Progenitor cell of endocrine pancreas (in vitro differentiated cells): ENCODE data around the gene DDX27. TPM values are rescaled to one million over a fixed set of nuclear protein-coding genes. Genes with fewer than 3 reads are reported as not detected.
"Not testable (repeated sequence)": the region's sequence is repeated elsewhere in the genome, so short reads cannot be mapped to it uniquely, and the experiment has no call there.

Source experiments
- DNase-seq: peaks from one replicate; pipeline ENCODE4 v3.0.0; 2021; ENCODE audit warnings: low spot score; ENCODE audit not compliant: unreplicated experiment
- H3K27ac Mint-ChIP-seq: 2 replicates; pipeline ENCODE4 v1.8.0; 2021; ENCODE audit warnings: mild to moderate bottlenecking, moderate library complexity, mixed read lengths
- H3K27me3 Mint-ChIP-seq: 2 replicates; pipeline ENCODE4 v1.8.0; 2021; ENCODE audit warnings: mixed read lengths
- H3K36me3 Mint-ChIP-seq: 2 replicates; pipeline ENCODE4 v1.8.0; 2022; ENCODE audit warnings: mixed read lengths; ENCODE audit not compliant: insufficient read depth
- H3K4me1 Mint-ChIP-seq: 2 replicates; pipeline ENCODE4 v1.8.0; 2021; ENCODE audit warnings: low read depth, mixed read lengths
- H3K4me3 Mint-ChIP-seq: 2 replicates; pipeline ENCODE4 v1.8.0; 2021; ENCODE audit warnings: low read depth, mild to moderate bottlenecking, moderate library complexity, mixed read lengths
- H3K9me3 Mint-ChIP-seq: 2 replicates; pipeline ENCODE4 v1.8.0; 2021; ENCODE audit warnings: low read depth, mixed read lengths
- CTCF ChIP-seq: fragments of 200-600 bp; sonication (generic); IDR thresholded peaks from one replicate; pipeline ENCODE4 v1.5.0; 2021; ENCODE audit warnings: antibody characterized with exemption, mild to moderate bottlenecking; ENCODE audit not compliant: unreplicated experiment
- total RNA-seq: library from RNA; stranded (reverse); gene quantifications from 2 replicates; pipeline ENCODE4 v1.2.1, GENCODE V29; 2021

Gene DDX27
- total RNA-seq, 1 donor from 2014 or later: 41.7 TPM

DNA sequence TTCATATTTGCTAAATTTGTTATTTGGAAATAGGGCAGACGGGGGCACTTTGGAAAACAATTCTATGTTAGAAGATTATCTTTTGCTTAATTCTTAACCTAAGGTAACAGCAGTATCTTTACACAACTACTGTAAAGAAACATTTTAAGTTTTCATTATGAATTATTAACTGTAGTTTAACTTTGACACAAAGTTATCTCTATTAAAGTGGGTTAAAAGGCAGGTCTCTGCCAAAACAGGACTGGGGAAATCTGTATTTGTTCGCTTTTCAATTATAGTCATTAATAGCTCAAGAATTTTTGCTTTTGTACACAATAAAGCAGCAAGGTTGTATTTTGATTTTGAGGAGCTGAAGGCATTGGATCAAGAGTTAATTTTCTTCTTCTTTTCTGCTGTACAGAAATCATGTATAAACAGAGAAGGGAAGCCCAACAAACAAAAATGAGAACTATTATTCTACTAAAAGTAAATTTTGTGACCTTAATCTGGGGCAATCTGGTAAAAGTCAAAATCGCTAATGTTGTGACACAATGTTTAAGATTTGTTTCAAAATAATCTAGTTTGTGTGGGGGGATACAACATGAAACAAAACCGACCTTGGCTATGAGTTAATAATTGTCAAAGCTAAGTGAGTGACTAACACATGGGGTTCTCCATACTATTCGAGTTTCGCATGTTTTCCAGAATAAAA, 34.0 kb upstream of the DDX27 start:
- TF ChIP-seq CTCF: no peak
- H3K4me1 Mint-ChIP-seq: peaks cover 42% of the 10 kb centered on the region
- peaks cover 3% of the 10 kb centered on the region for H3K36me3 Mint-ChIP-seq
- H3K4me3 Mint-ChIP-seq: peak overlapping the region; percentile 40
- peak overlapping the region; percentile 74 for H3K27ac Mint-ChIP-seq
- DNase-seq: no peak
- no peaks in the 10 kb centered on the region for H3K9me3 Mint-ChIP-seq
- H3K27me3 Mint-ChIP-seq: no peaks in the 10 kb centered on the region

DNA sequence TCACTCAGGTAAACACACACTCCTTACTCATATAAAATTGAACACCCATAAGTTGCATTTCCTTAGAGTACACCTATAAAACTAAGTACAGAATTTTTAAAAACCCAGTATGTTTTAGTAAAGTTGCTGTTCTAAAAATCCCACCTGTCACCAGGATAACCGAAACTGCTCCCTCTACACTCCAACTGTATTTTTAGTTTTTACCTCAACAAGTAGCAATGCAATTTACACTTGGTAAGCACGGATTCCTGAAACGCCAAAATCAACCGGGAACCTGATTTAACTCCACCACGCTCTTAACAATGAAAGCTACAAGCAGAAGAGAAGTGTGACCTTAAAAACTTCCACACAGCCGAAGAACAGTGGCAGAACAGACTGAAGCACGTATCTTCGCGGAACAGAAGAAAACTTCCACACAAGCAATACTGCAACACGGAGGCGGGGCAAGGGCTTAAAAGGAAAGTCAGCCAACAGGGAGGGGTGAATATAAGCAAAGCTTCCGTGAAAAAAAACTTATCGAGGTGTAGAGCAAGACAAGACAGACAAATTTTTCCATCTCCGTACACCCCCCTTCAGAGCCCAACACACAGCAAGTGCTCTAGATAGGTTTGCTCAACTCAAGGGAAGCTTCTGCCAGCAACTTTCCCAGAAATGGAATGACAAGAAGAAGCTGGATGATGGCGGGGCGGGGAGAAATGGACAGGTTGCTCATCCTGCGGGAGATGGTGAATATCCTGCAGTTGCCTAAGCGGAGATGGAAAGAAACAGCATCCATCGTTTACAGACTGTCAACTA, 32.5 kb upstream of the DDX27 start:
- Mint-ChIP-seq H3K4me3 (peak overlapping the region; percentile 94), H3K9me3 (no peaks in the 10 kb centered on the region), H3K27me3 (no peaks in the 10 kb centered on the region), H3K36me3 (peaks cover 3% of the 10 kb centered on the region), H3K4me1 (peaks cover 34% of the 10 kb centered on the region), H3K27ac (peak overlapping the region; percentile 90)
- no peak for DNase-seq
- no peak for TF ChIP-seq CTCF

- peak overlapping the region; percentile 90 for H3K27ac Mint-ChIP-seq
- peak overlapping the region; percentile 94 for H3K4me3 Mint-ChIP-seq
- H3K4me1 Mint-ChIP-seq: peaks cover 29% of the 10 kb centered on the region
- peak; percentile 24 for DNase-seq
- TF ChIP-seq CTCF: no peak
- no peaks in the 10 kb centered on the region for H3K27me3 Mint-ChIP-seq
- no peaks in the 10 kb centered on the region for H3K9me3 Mint-ChIP-seq
- peaks cover 3% of the 10 kb centered on the region for H3K36me3 Mint-ChIP-seq
Observed at GRCh38 chr20:49187330-49187850, 31.8 kb upstream of the DDX27 start.

- H3K4me1 Mint-ChIP-seq: peaks cover 28% of the 10 kb centered on the region
- DNase-seq: peak; percentile 87
- H3K27ac Mint-ChIP-seq: peak within 1 kb of the TSS; percentile 90
- no peak for TF ChIP-seq CTCF
- no peaks in the 10 kb centered on the region for H3K27me3 Mint-ChIP-seq
- peaks cover 3% of the 10 kb centered on the region for H3K36me3 Mint-ChIP-seq
- H3K4me3 Mint-ChIP-seq: peak within 1 kb of the TSS; percentile 94
- no peaks in the 10 kb centered on the region for H3K9me3 Mint-ChIP-seq
Observed at GRCh38 chr20:49187851-49188641, 31.2 kb upstream of the DDX27 start, which contains the start of gene STAU1. STAU1 (minus strand) TSS chr20:49188334; CDS start chr20:49166201, 22,133 bp downstream.

GRCh38 chr20:49192944-49193518, 26.2 kb upstream of the DDX27 start:
- DNase-seq, H3K4me3 Mint-ChIP-seq, H3K27me3 Mint-ChIP-seq, H3K4me1 Mint-ChIP-seq, H3K36me3 Mint-ChIP-seq, H3K27ac Mint-ChIP-seq, H3K9me3 Mint-ChIP-seq: not testable (repeated sequence)
